HG02642 (cell line): ENCODE data around the gene NME7.

ENCODE experiments used
- ATAC-seq: cut with Tn5 transposase; IDR thresholded peaks from one replicate; pipeline ENCODE4 v1.9.1; 2021; ENCODE audit warnings: mild to moderate bottlenecking; ENCODE audit not compliant: unreplicated experiment, poor library complexity

The NME7 gene

GRCh38 chr1:169175461-169175860 lies 192.1 kb downstream of the NME7 start:
- no peak for ATAC-seq

DNA sequence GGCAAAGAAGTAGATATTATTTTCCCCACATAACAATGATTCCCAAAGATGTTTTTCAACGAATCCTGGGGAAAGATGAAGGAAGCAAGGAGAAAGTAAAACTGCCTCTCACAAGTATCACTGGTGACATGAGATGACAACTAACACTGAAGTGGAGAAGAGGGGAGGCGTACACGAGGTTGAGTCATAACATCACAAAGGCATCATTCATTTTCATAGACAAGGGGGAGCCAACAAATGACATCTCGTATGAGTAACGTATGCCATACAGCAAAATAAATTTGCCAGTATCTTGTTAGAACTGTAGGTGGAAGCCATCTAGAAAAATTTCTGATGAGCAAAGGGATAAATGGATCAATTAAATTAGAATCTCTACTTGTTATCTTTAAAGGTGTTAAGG lies 204.5 kb downstream of the NME7 start:
- peak; percentile 47 for ATAC-seq

DNA sequence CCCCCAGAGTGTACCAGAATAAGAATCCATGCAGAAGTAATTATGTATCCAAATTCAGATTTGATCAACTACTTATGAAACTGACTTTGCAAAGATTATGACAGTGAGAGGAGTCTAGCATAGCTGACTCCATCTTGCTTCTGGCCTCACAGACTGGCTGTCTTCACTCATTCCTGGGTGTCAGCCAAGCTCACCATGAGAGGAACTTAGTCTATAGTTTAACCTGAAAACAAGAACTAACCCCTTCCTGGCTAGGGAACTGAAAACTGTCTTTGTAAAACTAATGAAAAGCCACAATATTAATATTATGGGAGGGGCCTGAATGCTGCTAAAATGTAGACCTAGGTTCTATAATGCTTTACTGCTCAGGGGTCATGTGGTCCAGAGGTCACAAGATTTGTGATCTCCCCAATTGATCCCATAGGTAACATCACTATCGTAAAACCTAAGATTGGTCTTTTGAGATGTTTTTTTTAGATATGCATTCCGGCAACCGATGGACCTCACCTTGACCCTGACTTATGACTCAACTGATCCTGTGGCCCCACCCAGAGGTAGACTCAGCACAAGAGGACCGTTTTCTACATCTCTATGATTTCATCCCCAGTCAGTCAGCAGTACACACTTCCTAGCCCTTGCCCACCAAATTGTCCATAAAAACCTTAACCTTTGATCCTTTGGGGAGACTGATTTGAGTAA lies 206.0 kb downstream of the NME7 start:
- peak; percentile 81 for ATAC-seq

GRCh38 chr1:169160845-169161495 lies 206.6 kb downstream of the NME7 start:
- ATAC-seq, result no peak

DNA sequence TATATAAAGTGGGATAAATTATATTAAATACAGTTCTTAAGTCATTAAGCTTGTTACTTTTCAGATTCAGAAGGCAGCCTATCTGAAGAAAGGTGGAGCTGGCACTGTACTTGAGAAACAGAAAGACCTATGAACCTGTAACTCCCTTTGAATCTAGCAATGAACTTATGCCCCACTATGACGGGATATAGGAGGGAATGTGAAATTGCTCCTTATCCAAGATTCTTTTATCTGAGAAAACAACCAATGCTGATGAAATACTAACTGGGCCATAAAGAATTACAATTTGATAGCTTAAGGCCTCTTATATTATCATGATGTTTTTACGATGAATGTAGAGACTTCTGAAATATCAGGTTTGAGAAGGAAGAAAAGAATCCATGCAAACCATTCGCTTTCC lies 211.0 kb downstream of the NME7 start:
- no peak for ATAC-seq

GRCh38 chr1:169155675-169156074 lies 211.9 kb downstream of the NME7 start:
- no peak for ATAC-seq

DNA sequence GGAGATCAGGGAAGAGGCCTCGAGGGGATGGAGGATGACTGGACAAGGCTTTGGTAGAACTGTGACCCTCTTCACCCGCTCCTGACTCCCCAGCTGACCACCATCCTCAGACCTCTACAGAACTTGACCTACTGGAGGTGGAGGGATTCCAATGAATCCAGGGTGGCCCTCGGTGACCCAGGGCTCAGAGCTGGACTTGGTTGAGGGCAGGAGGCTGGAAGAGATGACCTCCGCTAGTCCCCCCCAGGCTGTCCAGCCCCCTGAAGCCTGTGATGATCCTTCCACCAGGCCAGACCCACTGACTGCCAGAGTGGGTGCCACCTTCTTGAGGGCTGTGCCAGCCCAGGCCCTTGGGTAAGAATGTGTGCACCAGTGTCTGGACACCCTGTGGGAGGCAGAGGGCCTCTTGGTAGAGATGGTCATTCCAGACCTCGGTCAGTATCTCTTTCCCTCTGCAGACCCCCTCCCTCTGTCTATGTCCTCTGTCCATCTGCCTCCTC lies 216.2 kb downstream of the NME7 start:
- ATAC-seq, result no peak

DNA sequence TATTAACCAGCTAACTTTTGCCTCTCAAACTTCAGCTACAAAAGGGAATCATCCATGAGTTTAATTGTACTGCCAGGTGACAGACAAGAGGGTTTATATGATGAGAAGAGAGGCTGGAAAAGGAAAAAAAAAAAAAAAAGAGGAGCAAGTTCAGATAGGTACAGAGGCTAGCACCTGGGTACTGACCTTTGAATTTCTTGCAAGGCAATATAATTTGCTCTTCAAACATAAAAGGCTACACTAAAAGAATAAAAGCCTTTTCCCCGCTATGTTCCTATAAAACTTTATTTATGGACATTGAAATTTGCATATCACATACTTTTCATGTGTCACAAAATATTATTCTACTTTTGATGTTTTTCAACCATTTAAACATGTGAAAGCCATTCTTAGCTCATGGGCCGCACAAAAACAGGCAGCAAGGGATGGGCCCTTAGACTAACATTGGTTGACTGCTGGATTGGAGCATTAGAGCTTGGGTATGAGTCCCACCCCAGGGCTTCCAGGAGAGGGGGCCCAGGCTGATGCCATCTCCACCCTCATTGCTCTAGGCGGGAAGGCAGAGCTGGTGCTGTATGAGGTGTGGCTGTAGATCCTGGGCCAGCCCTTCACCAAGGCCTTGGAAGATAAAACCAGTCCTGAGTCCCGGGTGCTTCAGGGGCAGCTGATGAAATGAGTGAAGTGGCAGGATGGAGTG lies 216.8 kb downstream of the NME7 start:
- no peak for ATAC-seq

DNA sequence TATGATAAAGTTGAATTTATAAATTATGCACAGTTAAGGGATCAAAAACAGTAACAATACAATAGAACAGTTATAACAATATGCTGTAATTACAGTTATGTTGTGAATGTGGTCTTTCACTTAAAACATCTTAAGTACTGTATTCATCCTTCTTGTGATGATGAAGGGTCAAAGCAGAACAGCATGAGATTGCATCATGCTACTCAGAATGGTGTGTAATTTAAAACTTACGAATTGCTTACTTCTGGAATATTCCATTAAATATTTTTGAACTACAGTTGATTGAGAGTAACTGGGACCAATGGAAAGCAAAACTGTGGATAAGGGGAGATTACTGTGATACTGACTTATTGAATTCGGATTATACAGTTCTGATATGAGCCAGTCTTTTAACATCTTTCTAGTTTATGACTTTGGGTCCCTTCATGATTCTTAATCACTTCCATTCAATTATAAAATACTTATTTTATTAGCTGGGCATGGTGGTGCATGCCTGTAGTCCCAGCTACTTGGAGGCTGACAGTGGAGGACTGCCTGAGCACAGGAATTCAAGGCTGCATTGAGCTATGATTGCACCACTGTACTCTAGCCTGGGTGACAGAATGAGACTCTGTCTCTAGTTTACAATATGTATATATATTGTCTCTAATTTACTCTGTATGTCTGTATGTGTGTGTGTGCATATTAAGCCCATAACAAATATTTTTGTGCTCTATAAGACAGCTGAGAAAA lies 217.9 kb downstream of the NME7 start:
- no peak for ATAC-seq

DNA sequence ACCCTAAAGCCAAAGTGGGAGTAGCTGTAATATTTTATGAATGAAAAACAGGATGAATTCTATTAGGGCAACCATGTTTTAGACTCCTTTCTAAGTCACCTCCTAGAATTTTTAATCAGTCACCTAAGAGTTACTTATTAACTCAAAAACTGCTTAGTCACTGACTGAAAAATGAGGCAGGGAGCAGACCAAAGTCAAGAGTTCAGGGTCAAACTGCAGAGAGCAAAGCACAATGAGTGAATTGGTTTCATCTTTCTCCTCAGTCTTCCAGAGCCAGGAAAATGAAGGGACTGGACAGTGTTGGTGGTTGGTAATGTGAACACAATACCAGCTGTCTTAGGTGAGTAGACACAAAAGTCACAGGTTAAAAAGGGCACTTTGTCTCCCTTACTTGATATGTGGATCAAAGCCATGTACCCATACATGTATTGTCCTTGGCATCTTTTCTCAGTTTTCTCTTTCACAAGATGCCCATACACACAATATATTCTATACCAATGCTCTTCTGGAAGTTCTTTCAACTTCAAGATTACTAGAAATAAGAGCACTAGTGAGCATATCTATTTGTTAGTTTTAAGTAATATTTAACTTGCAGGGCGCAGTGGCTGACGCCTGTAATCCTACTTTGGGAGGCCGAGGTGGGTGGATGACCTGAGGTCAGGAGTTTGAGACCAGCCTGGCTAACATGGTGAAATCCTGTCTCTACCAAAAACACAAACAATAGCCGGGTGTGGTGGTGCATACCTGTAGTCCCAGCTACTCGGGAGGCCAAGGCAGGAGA lies 218.9 kb downstream of the NME7 start:
- ATAC-seq, result no peak

DNA sequence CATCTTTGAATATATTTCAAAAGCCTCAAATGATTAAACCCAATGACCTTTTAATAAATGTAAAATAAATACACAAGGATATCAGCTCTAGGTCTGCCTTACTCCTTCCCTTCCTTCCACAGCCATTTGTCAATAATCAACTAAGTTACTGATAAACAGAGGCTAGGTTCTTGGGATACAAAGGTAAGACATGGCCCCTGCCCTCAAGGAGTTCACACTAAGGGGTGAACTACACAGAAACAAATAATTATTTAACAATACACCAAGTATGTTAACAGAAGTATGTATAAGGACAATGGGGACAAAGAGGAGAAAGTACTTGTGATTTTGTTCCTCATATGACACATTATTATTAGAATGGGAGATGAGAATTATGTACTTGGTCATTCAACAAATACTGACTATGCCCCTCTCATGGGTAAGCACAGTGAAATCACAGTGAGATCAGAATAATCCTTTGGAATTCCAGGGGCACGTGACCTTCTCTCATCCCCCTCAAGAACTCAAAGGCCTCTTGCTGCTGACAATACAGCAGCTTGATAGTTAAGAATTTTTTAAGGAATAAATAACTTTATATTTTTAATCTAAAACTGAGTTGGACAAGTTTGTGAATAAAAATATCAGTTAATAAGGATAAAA lies 220.9 kb downstream of the NME7 start:
- ATAC-seq, result no peak

- no peak for ATAC-seq
These were observed 222.5 kb downstream of the NME7 start for GRCh38 chr1:169144941-169145626.

DNA sequence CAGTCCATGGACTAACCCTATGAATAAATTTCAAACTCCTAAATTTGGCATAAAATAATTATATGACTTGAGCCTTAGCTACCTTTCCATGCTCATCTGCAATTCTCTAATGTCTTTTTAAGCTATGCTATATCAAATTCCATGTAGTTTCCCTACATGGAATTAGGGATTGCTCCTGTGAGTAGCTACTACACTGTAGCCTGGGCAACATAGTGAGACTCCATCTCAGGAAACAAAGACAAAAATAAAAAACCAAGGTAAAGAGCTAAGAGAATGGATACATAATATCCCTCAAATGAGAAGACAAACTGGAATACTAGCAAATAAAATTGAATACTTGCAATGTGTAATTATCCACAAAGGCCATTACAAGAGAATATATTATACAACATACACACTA lies 223.6 kb downstream of the NME7 start:
- ATAC-seq, result no peak

GRCh38 chr1:169143346-169143745 lies 224.3 kb downstream of the NME7 start:
- ATAC-seq, result no peak

- no peak for ATAC-seq
These were observed 225.5 kb downstream of the NME7 start for GRCh38 chr1:169142129-169142528.

- no peak for ATAC-seq
These were observed 226.2 kb downstream of the NME7 start for GRCh38 chr1:169141356-169141755.

- ATAC-seq, result peak; percentile 89
These were observed 228.5 kb downstream of the NME7 start for GRCh38 chr1:169138866-169139670.

DNA sequence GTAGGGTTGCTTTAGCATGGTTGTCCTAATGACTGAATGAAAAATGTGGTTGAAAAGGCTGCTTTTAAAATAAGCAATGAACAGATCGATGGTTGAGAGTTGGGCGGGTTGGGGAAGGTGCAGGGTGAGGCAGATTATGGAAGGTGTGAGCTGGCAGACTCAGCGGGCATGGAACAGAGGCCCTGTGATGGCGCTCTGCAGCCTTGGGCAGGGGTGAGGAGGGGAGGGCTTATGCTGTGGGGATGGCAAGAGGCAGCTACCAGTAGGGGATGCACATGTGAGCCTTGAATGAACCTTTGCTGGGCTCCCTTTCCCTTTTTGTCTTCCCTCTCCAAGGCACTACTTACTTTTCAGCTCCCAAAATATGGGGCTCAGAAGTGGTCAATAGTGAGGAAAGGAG lies 230.2 kb downstream of the NME7 start:
- ATAC-seq, result no peak
